ENCODE data around the gene BCAN. TPM values are rescaled to one million over a fixed set of nuclear protein-coding genes. Genes with fewer than 3 reads are reported as not detected.
A peak's percentile ranks its signal among the peaks of the same experiment; 100 is the strongest.

Gene BCAN
- total RNA-seq, 2 donors from 2014 or later: 0.36 to 0.67 TPM

- Mint-ChIP-seq H3K4me3 (no peak overlapping the region), H3K9me3 (no peaks in the 10 kb centered on the region), H3K4me1 (ENCODE audit: low read depth in 2 of 2) (peaks cover 38 to 42% of the 10 kb centered on the region in 2 donors), H3K27me3 (peaks cover 41 to 49% of the 10 kb centered on the region in 2 donors), H3K27ac (no peak overlapping the region), H3K36me3 (no peaks in the 10 kb centered on the region)
- ATAC-seq (no peak), DNase-seq (ENCODE audit: low spot score) (no peak)
Measured at GRCh38 chr1:156655151-156655903, 13.4 kb downstream of the BCAN start.

GRCh38 chr1:156655904-156656516 lies 14.1 kb downstream of the BCAN start:
- H3K27ac Mint-ChIP-seq: no peak overlapping the region
- peaks cover 38 to 45% of the 10 kb centered on the region in 2 donors for H3K27me3 Mint-ChIP-seq
- ATAC-seq (no peak), DNase-seq (ENCODE audit: low spot score) (no peak)
- H3K36me3 Mint-ChIP-seq: no peaks in the 10 kb centered on the region
- no peak overlapping the region for H3K4me3 Mint-ChIP-seq
- H3K4me1 Mint-ChIP-seq (ENCODE audit: low read depth in 2 of 2): peaks cover 44 to 48% of the 10 kb centered on the region in 2 donors
- H3K9me3 Mint-ChIP-seq: no peaks in the 10 kb centered on the region

GRCh38 chr1:156656806-156657740 lies 15.2 kb downstream of the BCAN start:
- peak; percentile 82 for DNase-seq (ENCODE audit: low spot score)
- no peak for ATAC-seq
- no peaks in the 10 kb centered on the region for H3K9me3 Mint-ChIP-seq
- H3K36me3 Mint-ChIP-seq: no peaks in the 10 kb centered on the region
- H3K27me3 Mint-ChIP-seq: peaks cover 35 to 38% of the 10 kb centered on the region in 2 donors
- peak overlapping the region; percentile 96 to 98 for H3K27ac Mint-ChIP-seq
- peak overlapping the region; percentile 84 for H3K4me3 Mint-ChIP-seq
- peaks cover 52 to 56% of the 10 kb centered on the region in 2 donors for H3K4me1 Mint-ChIP-seq (ENCODE audit: low read depth in 2 of 2)

GRCh38 chr1:156657741-156658319 lies 15.9 kb downstream of the BCAN start:
- Mint-ChIP-seq H3K9me3 (no peaks in the 10 kb centered on the region), H3K36me3 (no peaks in the 10 kb centered on the region), H3K27ac (peak overlapping the region; percentile 96 to 98), H3K27me3 (peaks cover 30 to 31% of the 10 kb centered on the region in 2 donors), H3K4me1 (ENCODE audit: low read depth in 2 of 2) (peaks cover 56 to 60% of the 10 kb centered on the region in 2 donors), H3K4me3 (peak overlapping the region; percentile 84)
- no peak for DNase-seq (ENCODE audit: low spot score)
- no peak for ATAC-seq

GRCh38 chr1:156658496-156658895 lies 16.6 kb downstream of the BCAN start:
- peak overlapping the region; percentile 96 to 98 for H3K27ac Mint-ChIP-seq
- DNase-seq (ENCODE audit: low spot score) (no peak), ATAC-seq (no peak)
- H3K4me3 Mint-ChIP-seq: peak overlapping the region; percentile 84
- peaks cover 24 to 25% of the 10 kb centered on the region in 2 donors for H3K27me3 Mint-ChIP-seq
- H3K4me1 Mint-ChIP-seq (ENCODE audit: low read depth in 2 of 2): peaks cover 56 to 62% of the 10 kb centered on the region in 2 donors
- H3K36me3 Mint-ChIP-seq: no peaks in the 10 kb centered on the region
- no peaks in the 10 kb centered on the region for H3K9me3 Mint-ChIP-seq

- ATAC-seq (no peak), DNase-seq (ENCODE audit: low spot score) (no peak)
- Mint-ChIP-seq H3K4me1 (ENCODE audit: low read depth in 2 of 2) (peaks cover 56 to 62% of the 10 kb centered on the region in 2 donors), H3K27ac (peak overlapping the region; percentile 96 to 98), H3K4me3 (peak overlapping the region; percentile 84), H3K9me3 (no peaks in the 10 kb centered on the region), H3K36me3 (no peaks in the 10 kb centered on the region), H3K27me3 (peaks cover 18 to 19% of the 10 kb centered on the region in 2 donors)
Measured at GRCh38 chr1:156658945-156659574, 17.1 kb downstream of the BCAN start.

GRCh38 chr1:156659661-156659987 lies 17.7 kb downstream of the BCAN start:
- no peak for ATAC-seq
- Mint-ChIP-seq H3K4me3 (peak overlapping the region; percentile 84), H3K27ac (peak overlapping the region; percentile 96 to 98), H3K27me3 (peaks cover 12 to 15% of the 10 kb centered on the region in 2 donors), H3K9me3 (no peaks in the 10 kb centered on the region), H3K36me3 (no peaks in the 10 kb centered on the region), H3K4me1 (ENCODE audit: low read depth in 2 of 2) (peaks cover 56 to 62% of the 10 kb centered on the region in 2 donors)
- DNase-seq (ENCODE audit: low spot score): no peak

GRCh38 chr1:156659988-156660751 lies 18.3 kb downstream of the BCAN start:
- peaks cover 56 to 62% of the 10 kb centered on the region in 2 donors for H3K4me1 Mint-ChIP-seq (ENCODE audit: low read depth in 2 of 2)
- no peaks in the 10 kb centered on the region for H3K36me3 Mint-ChIP-seq
- no peaks in the 10 kb centered on the region for H3K9me3 Mint-ChIP-seq
- H3K4me3 Mint-ChIP-seq: peak overlapping the region; percentile 84
- ATAC-seq (peak; percentile 90 to 92), DNase-seq (ENCODE audit: low spot score) (peak; percentile 97)
- H3K27ac Mint-ChIP-seq: peak overlapping the region; percentile 96 to 98
- peaks cover 9 to 12% of the 10 kb centered on the region in 2 donors for H3K27me3 Mint-ChIP-seq

- peak; percentile 10 to 46 for ATAC-seq
- peak overlapping the region; percentile 96 to 98 for H3K27ac Mint-ChIP-seq
- H3K27me3 Mint-ChIP-seq: peaks cover 3 to 6% of the 10 kb centered on the region in 2 donors
- H3K9me3 Mint-ChIP-seq: no peaks in the 10 kb centered on the region
- peaks cover 56 to 60% of the 10 kb centered on the region in 2 donors for H3K4me1 Mint-ChIP-seq (ENCODE audit: low read depth in 2 of 2)
- no peaks in the 10 kb centered on the region for H3K36me3 Mint-ChIP-seq
- H3K4me3 Mint-ChIP-seq: peak overlapping the region; percentile 84
- no peak for DNase-seq (ENCODE audit: low spot score)
Measured at GRCh38 chr1:156660752-156661112, 18.8 kb downstream of the BCAN start.

- Mint-ChIP-seq H3K27ac (peak overlapping the region; percentile 38 to 98), H3K9me3 (no peaks in the 10 kb centered on the region), H3K4me3 (peak overlapping the region; percentile 5), H3K27me3 (peaks cover 0 to under 1% of the 10 kb centered on the region in 2 donors), H3K4me1 (ENCODE audit: low read depth in 2 of 2) (peaks cover 50 to 53% of the 10 kb centered on the region in 2 donors), H3K36me3 (no peaks in the 10 kb centered on the region)
- ATAC-seq (no peak), DNase-seq (ENCODE audit: low spot score) (no peak)
Measured at GRCh38 chr1:156662005-156662799, 20.3 kb downstream of the BCAN start.

GRCh38 chr1:156662800-156663055 lies 20.8 kb downstream of the BCAN start:
- peak overlapping the region; percentile 38 to 98 for H3K27ac Mint-ChIP-seq
- no peaks in the 10 kb centered on the region for H3K36me3 Mint-ChIP-seq

GRCh38 chr1:156663178-156663577 lies 21.3 kb downstream of the BCAN start:
- Mint-ChIP-seq H3K4me1 (ENCODE audit: low read depth in 2 of 2) (peaks cover 40 to 43% of the 10 kb centered on the region in 2 donors), H3K27me3 (no peaks in the 10 kb centered on the region), H3K36me3 (no peaks in the 10 kb centered on the region), H3K9me3 (no peaks in the 10 kb centered on the region), H3K4me3 (no peak overlapping the region), H3K27ac (peak overlapping the region; percentile 38 to 98)
- ATAC-seq (no peak), DNase-seq (ENCODE audit: low spot score) (no peak)

More at GRCh38 chr1:156662800-156663055, 20.8 kb downstream of the BCAN start:
- H3K4me3 Mint-ChIP-seq: no peak overlapping the region
- peaks cover 44 to 47% of the 10 kb centered on the region in 2 donors for H3K4me1 Mint-ChIP-seq (ENCODE audit: low read depth in 2 of 2)
- DNase-seq (ENCODE audit: low spot score) (no peak), ATAC-seq (no peak)
- no peaks in the 10 kb centered on the region for H3K27me3 Mint-ChIP-seq
- no peaks in the 10 kb centered on the region for H3K9me3 Mint-ChIP-seq
